GM19324 (cell line): ENCODE measurements around the gene FAM187B.

Experiments used
- ATAC-seq: cut with Tn5 transposase; IDR thresholded peaks from one replicate; pipeline ENCODE4 v1.9.1; 2021; ENCODE audit warnings: mild to moderate bottlenecking, moderate library complexity; ENCODE audit not compliant: unreplicated experiment, low FRiP score

Gene FAM187B

GRCh38 chr19:35264268-35265125, 36.0 kb upstream of the FAM187B start:
- no peak for ATAC-seq

GRCh38 chr19:35262101-35262761, 33.7 kb upstream of the FAM187B start:
- ATAC-seq = no peak

GRCh38 chr19:35261356-35262100, 33.0 kb upstream of the FAM187B start:
- ATAC-seq = no peak

GRCh38 chr19:35260694-35261304, 32.3 kb upstream of the FAM187B start:
- no peak for ATAC-seq

GRCh38 chr19:35257113-35257461, 28.5 kb upstream of the FAM187B start:
- no peak for ATAC-seq

- no peak for ATAC-seq
Observed at GRCh38 chr19:35256566-35256965, 28.0 kb upstream of the FAM187B start.

- ATAC-seq = no peak
Observed at GRCh38 chr19:35254341-35255297, 26.1 kb upstream of the FAM187B start.

- no peak for ATAC-seq
Observed at GRCh38 chr19:35253316-35254286, 25.1 kb upstream of the FAM187B start.

GRCh38 chr19:35251456-35251855, 22.9 kb upstream of the FAM187B start:
- no peak for ATAC-seq

GRCh38 chr19:35249848-35250711, 21.5 kb upstream of the FAM187B start:
- no peak for ATAC-seq

- no peak for ATAC-seq
Observed at GRCh38 chr19:35249146-35249847, 20.8 kb upstream of the FAM187B start.

- ATAC-seq = peak; percentile 89
Observed at GRCh38 chr19:35248310-35249145, 20.0 kb upstream of the FAM187B start, which contains the start of gene LSR. TSS of gene LSR (plus strand) at chr19:35249002. CDS start at chr19:35249023, 21 bp downstream.

GRCh38 chr19:35247526-35248309, 19.2 kb upstream of the FAM187B start:
- peak; percentile 37 for ATAC-seq

GRCh38 chr19:35246466-35247092, 18.0 kb upstream of the FAM187B start:
- no peak for ATAC-seq

GRCh38 chr19:35241417-35241816, 12.9 kb upstream of the FAM187B start:
- no peak for ATAC-seq
